Ishikawa (cell line): Measurements from ENCODE around the gene PPIL4.

Experiments
- CEBPB ChIP-seq: IDR thresholded peaks from 2 replicates; pipeline ENCODE4 v1.6.1; 2012
- CREB1 ChIP-seq: IDR thresholded peaks from 2 replicates; pipeline ENCODE4 v1.6.1; 2012; ENCODE audit warnings: low read depth
- EGR1 ChIP-seq: IDR thresholded peaks from 2 replicates; pipeline ENCODE4 v1.6.1; 2012
- EP300 ChIP-seq: IDR thresholded peaks from 2 replicates; pipeline ENCODE4 v1.6.1; 2012; ENCODE audit warnings: borderline replicate concordance
- FOXM1 ChIP-seq: IDR thresholded peaks from 2 replicates; pipeline ENCODE4 v1.6.1; 2012; ENCODE audit warnings: low read depth, borderline replicate concordance
- NFIC ChIP-seq: IDR thresholded peaks from 2 replicates; pipeline ENCODE4 v1.6.1; 2012
- RAD21 ChIP-seq: IDR thresholded peaks from 2 replicates; pipeline ENCODE4 v1.6.1; 2012; ENCODE audit warnings: low read depth
- REST ChIP-seq: IDR thresholded peaks from 2 replicates; pipeline ENCODE4 v1.6.1; 2012; ENCODE audit warnings: low read depth, mild to moderate bottlenecking
- TAF1 ChIP-seq: IDR thresholded peaks from 2 replicates; pipeline ENCODE4 v1.6.1; 2012; ENCODE audit warnings: low read depth, mild to moderate bottlenecking
- TCF12 ChIP-seq: IDR thresholded peaks from 2 replicates; pipeline ENCODE4 v1.6.1; 2012; ENCODE audit warnings: low read depth
- TEAD4 ChIP-seq: IDR thresholded peaks from 2 replicates; pipeline ENCODE4 v1.6.1; 2012
- YY1 ChIP-seq: IDR thresholded peaks from 2 replicates; pipeline ENCODE4 v1.6.1; 2012; ENCODE audit warnings: low read depth
- ZBTB7A ChIP-seq: IDR thresholded peaks from 2 replicates; pipeline ENCODE4 v1.6.1; 2012; ENCODE audit warnings: low read depth
- TF ChIP-seq, protein P1 (sequence below): IDR thresholded peaks from 2 replicates; pipeline ENCODE4 v1.6.1; 2012
- TF ChIP-seq, protein P2 (sequence below): IDR thresholded peaks from 2 replicates; pipeline ENCODE4 v1.6.1; 2012

PPIL4 gene

DNA sequence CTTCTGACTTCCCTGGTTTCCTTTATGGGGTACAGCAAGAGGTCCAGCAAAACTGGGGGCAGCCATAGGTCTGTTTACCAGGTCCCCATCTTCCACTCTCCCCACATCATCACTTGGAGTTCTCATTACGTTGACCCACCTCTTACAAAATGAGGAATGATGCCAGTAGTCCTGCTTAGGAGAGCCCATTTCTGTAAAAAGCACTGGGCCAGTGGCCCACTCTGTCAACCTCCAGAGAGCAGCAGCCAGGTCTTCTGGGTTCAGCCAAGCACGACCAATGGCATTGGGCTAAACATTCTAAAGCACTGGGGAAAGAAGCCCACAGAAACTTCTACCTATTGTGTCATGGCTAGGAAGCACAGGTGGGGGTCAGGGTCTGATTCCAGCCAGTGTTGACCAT lies 74.9 kb downstream of the PPIL4 start:
- TF ChIP-seq ZBTB7A (no peak), EGR1 (no peak), REST (no peak), TAF1 (no peak)
- TF ChIP-seq, protein P1, sequence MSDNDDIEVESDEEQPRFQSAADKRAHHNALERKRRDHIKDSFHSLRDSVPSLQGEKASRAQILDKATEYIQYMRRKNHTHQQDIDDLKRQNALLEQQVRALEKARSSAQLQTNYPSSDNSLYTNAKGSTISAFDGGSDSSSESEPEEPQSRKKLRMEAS, result no peak

- TF ChIP-seq, protein P1, result no peak
- no peak for TF ChIP-seq CREB1
Observed at GRCh38 chr6:149468179-149468578, 77.7 kb downstream of the PPIL4 start.

GRCh38 chr6:149467265-149467664 lies 78.6 kb downstream of the PPIL4 start:
- no peak for TF ChIP-seq YY1
- TF ChIP-seq TAF1, result no peak
- no peak for TF ChIP-seq CEBPB
- no peak for TF ChIP-seq RAD21
- TF ChIP-seq EP300, result no peak

DNA sequence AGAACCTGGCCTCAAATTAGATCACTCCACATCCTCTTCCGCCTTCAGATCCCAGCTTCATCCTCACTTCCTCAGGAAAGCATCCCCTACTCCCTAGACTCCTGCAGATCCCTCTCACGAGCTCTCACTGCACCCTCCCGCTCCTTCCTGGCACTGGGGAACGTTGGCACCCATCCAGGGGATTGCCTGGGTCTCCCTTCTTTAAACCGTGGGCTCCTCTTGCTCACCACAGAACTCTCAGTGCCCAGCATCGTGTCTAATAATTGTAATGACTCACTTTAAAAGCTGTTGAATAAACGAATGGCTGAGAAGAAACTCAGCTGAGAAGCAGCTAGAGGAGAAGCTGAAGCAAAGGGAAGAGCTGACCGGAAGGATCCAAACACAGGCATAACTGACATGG lies 81.4 kb downstream of the PPIL4 start:
- TF ChIP-seq REST (no peak), YY1 (no peak), EP300 (no peak), TAF1 (no peak), TEAD4 (no peak), FOXM1 (no peak), RAD21 (no peak), ZBTB7A (no peak), CEBPB (no peak), TCF12 (no peak), CREB1 (no peak), EGR1 (no peak)
- TF ChIP-seq, protein P1, result no peak
- TF ChIP-seq, protein P2, sequence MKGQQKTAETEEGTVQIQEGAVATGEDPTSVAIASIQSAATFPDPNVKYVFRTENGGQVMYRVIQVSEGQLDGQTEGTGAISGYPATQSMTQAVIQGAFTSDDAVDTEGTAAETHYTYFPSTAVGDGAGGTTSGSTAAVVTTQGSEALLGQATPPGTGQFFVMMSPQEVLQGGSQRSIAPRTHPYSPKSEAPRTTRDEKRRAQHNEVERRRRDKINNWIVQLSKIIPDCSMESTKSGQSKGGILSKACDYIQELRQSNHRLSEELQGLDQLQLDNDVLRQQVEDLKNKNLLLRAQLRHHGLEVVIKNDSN, result no peak

DNA sequence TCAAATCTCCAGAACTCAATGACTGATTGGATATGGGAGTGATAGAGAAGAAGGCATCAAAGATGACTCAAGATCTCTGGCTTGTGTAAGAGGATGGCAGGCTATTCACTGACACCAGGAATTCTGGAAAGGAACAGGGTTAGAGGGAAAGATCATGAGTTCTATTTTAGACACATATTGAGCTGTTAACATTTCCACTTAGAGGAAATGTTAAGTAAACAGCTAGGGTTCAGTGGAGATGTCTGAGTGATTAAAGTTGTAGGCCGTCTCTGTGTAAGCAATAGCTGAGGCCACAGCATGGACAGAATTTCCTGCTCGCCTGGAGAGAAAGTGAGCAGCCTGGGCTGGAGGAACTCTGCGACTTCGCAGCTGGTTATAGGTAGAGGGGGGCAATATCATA lies 82.1 kb downstream of the PPIL4 start:
- TF ChIP-seq TCF12 (no peak), FOXM1 (no peak), YY1 (no peak), ZBTB7A (no peak), CEBPB (no peak), TEAD4 (no peak), NFIC (no peak), REST (no peak), RAD21 (no peak), EGR1 (no peak), CREB1 (no peak), TAF1 (no peak), EP300 (no peak)
- TF ChIP-seq, protein P1, result no peak
- TF ChIP-seq, protein P2, result no peak
